MV-4-11 (cell line): ENCODE results near the gene GLA.
A peak's percentile ranks its signal among the peaks of the same experiment; 100 is the strongest.

Experiments
- DNase-seq: peaks from one replicate; lab custom pipeline; 2025; lab: John Stamatoyannopoulos, UW

GLA gene

DNA sequence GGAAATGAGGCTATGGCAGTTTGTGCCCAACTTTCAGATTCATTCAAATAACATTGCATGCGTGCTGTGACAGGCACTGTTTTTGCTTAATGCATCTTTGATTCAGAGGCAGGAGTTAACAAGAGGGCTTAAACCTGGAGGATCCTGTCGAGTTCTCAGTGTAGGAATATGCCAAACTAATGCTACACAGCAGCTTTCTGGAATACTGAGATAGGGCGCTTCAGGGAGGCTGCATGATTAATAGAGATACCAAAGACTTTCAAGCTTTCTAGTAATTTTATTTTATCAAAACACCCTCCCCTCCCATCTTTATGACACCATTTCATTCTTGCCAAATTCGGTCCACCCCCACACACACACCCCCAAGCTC lies 58.5 kb downstream of the GLA start:
- DNase-seq = no peak

DNA sequence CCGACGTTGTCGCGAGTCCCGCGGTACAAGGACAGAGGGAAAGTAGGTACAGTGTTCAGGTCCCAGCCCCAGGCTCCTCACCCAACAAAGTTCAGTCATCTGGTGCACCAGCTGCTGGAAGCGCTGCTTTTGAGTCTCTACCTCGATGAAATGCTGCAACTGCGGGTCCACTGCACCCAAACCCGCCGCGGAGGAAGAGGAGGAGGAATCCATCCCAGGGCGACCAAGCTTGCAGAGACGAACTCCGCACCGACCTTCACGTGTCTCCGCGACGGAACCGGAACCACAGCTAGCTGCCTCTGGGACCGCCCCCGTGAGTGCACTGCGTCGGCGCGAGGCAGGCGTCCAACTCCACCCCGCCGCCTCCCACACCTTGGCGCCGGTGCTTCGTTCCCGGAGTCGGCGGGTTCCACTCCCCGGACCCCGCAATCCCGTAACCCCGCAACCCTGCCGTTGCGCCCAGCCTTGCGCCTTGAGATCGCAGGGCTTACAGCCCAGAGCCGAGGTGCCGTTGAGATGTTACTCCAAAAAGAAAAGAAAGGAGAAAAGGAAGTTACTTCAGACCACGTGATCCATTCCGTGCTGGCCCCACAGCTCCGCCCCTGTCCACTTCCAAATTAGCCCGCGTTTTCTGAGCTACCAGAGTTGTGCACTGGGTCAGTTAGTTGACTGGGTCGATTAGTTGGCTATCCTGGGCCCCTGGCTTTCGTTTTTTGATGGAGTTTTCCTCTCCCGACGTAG lies 59.1 kb downstream of the GLA start, which contains the start of gene TIMM8A:
TSS of gene TIMM8A (minus strand) at position 291 of the 741 bp plus-strand sequence. CDS start at position 213, 78 bp downstream.
- peak; percentile 66 for DNase-seq

DNA sequence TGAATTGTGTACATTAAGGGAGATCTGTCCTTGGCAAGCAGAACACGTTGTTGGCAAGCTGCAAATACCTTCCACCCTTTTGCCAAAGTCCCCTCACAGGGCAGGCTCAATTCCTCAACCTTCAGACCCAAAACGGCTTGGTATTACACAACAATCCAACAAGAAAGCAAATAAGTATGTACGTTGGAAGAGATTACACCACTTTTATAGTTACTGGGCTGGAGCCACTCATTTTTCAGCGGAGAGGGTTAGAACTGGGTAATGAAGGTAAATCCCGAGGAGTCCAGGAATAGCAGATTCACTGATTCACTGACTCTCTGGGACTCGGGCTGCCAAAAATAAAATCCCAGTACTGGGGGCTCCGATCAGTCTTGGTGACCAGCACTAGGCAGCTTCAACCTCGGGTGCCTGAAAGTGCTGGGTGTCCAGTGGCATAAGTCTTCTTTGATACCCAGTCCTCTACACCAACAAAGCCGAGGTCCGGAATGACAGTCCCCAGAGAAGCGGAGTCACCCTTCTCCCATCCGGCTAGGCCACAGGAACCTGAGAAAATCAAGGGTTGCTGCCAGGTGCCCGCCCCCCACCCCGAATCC lies 59.8 kb downstream of the GLA start:
- no peak for DNase-seq
